Fibroblast of skin of right quadriceps (primary cell): Measurements from ENCODE around the gene SPINT1.
A peak's percentile ranks its signal among the peaks of the same experiment; 100 is the strongest.

ENCODE experiments used
- DNase-seq: peaks from one replicate; pipeline ENCODE4 v3.0.0-alpha.2; 2013

SPINT1 gene

GRCh38 chr15:40843885-40844695, at the start of gene SPINT1:
TSS of gene SPINT1 (plus strand) at chr15:40844048. CDS start at chr15:40844555, 507 bp downstream.
- DNase-seq: no peak

- no peak for DNase-seq
Observed at GRCh38 chr15:40796041-40796440, 47.8 kb upstream of the SPINT1 start.

GRCh38 chr15:40796512-40796911, 47.3 kb upstream of the SPINT1 start:
- DNase-seq: no peak

GRCh38 chr15:40799523-40799922, 44.3 kb upstream of the SPINT1 start:
- no peak for DNase-seq

GRCh38 chr15:40803076-40803475, 40.8 kb upstream of the SPINT1 start:
- DNase-seq: no peak

- no peak for DNase-seq
Observed at GRCh38 chr15:40803688-40804087, 40.2 kb upstream of the SPINT1 start.

- no peak for DNase-seq
Observed at GRCh38 chr15:40806672-40807027, 37.2 kb upstream of the SPINT1 start.

GRCh38 chr15:40807028-40807887, 36.6 kb upstream of the SPINT1 start, which contains the start of the genes DNAJC17 and ZFYVE19:
TSS of gene DNAJC17 (minus strand) at chr15:40807473. CDS start at chr15:40807446, 27 bp downstream.
TSS of gene ZFYVE19 (plus strand) at chr15:40807089. CDS start at chr15:40807590, 501 bp downstream.
- DNase-seq: peak; percentile 97

- DNase-seq: no peak
Observed at GRCh38 chr15:40807888-40808461, 35.9 kb upstream of the SPINT1 start.

- DNase-seq: no peak
Observed at GRCh38 chr15:40808861-40809450, 34.9 kb upstream of the SPINT1 start.

GRCh38 chr15:40812721-40813425, 31.0 kb upstream of the SPINT1 start:
- no peak for DNase-seq

GRCh38 chr15:40815042-40815698, 28.7 kb upstream of the SPINT1 start:
- DNase-seq: no peak

GRCh38 chr15:40819048-40819447, 24.8 kb upstream of the SPINT1 start:
- no peak for DNase-seq

GRCh38 chr15:40821195-40821594, 22.7 kb upstream of the SPINT1 start:
- no peak for DNase-seq

GRCh38 chr15:40823572-40824343, 20.1 kb upstream of the SPINT1 start:
- DNase-seq: no peak

GRCh38 chr15:40825661-40826422, 18.0 kb upstream of the SPINT1 start:
- DNase-seq: no peak

- DNase-seq: no peak
Observed at GRCh38 chr15:40826423-40827075, 17.3 kb upstream of the SPINT1 start.

- DNase-seq: no peak
Observed at GRCh38 chr15:40828447-40829036, 15.3 kb upstream of the SPINT1 start, which contains the start of gene PPP1R14D. TSS of gene PPP1R14D (minus strand) at chr15:40828708. CDS start at chr15:40828641, 67 bp downstream.

- DNase-seq: no peak
Observed at GRCh38 chr15:40829115-40829514, 14.7 kb upstream of the SPINT1 start.
